SK-N-SH (cell line): Measurements from ENCODE around the gene ENO1. TPM values are rescaled to one million over a fixed set of nuclear protein-coding genes. Genes with fewer than 3 reads are reported as not detected.
A peak's percentile ranks its signal among the peaks of the same experiment; 100 is the strongest.

ENCODE experiments used
- CTCF ChIA-PET: fragments of 300-600, 350-600 bp; formaldehyde crosslinking; extraction: SDS; loops from one replicate; lab custom pipeline; 2021; lab: Yijun Ruan, JAX
- POLR2A ChIA-PET: fragments of 350-600 bp; sonication (Branson Sonifier 250); formaldehyde crosslinking; extraction: SDS; loops from one replicate; lab custom pipeline; 2020; ENCODE audit warnings: antibody characterized with exemption, inconsistent platforms; lab: Yijun Ruan, JAX
- DNase-seq: peaks from one replicate; pipeline ENCODE4 v3.0.0; 2012
- H2AFZ ChIP-seq: fragments of 200-600 bp; sonication (generic); 2 replicates; pipeline ENCODE4 v1.8.1; 2016; ENCODE audit warnings: antibody characterized with exemption, mild to moderate bottlenecking, low read depth
- H3F3A ChIP-seq: fragments of 200-600 bp; sonication (generic); replicated peaks from 2 replicates; pipeline ENCODE3; 2016; ENCODE audit warnings: antibody characterized with exemption, mild to moderate bottlenecking; ENCODE audit not compliant: insufficient read depth
- H3K27ac ChIP-seq, 2 experiments: fragments of 200-500 bp in 1 of 2; fragments of 200-600 bp in 1 of 2; sonication (Bioruptor generic) in 1 of 2; sonication (generic), shearing (Covaris generic) in 1 of 2; 2 replicates each; pipeline versions ENCODE4 v1.5.1 to v1.6.1; 2014 to 2016; ENCODE audit warnings: low read depth in 2 of 2, inconsistent platforms in 1 of 2, low read length in 1 of 2, mild to moderate bottlenecking in 1 of 2, mixed read lengths in 1 of 2
- H3K27me3 ChIP-seq: fragments of 200-600 bp; sonication (generic), shearing (Covaris generic); 2 replicates; pipeline ENCODE4 v1.6.1; 2016; ENCODE audit warnings: mixed run types; ENCODE audit not compliant: insufficient read depth
- H3K36me3 ChIP-seq, 2 experiments: fragments of 200-500 bp in 1 of 2; fragments of 200-600 bp in 1 of 2; sonication (Bioruptor generic) in 1 of 2; sonication (generic) in 1 of 2; replicated peaks in 1 of 2; 2 replicates each; pipeline versions ENCODE3 to v1.5.1; 2014 to 2016; ENCODE audit warnings: low read length in 1 of 2, mild to moderate bottlenecking in 1 of 2; ENCODE audit not compliant: insufficient read depth in 2 of 2, control insufficient read depth in 1 of 2
- H3K4me1 ChIP-seq, 2 experiments: fragments of 200-500 bp in 1 of 2; fragments of 200-600 bp in 1 of 2; sonication (Bioruptor generic) in 1 of 2; sonication (generic), shearing (Covaris generic) in 1 of 2; 2 replicates each; pipeline versions ENCODE4 v1.5.1 to v1.6.1; 2014 to 2016; ENCODE audit warnings: low read depth in 1 of 2, low read length in 1 of 2, mixed run types in 1 of 2; ENCODE audit not compliant: insufficient read depth in 2 of 2, control insufficient read depth in 1 of 2
- H3K4me2 ChIP-seq: fragments of 200-600 bp; sonication (generic), shearing (Covaris generic); 2 replicates; pipeline ENCODE4 v1.6.1; 2017; ENCODE audit warnings: mixed run types
- H3K4me3 ChIP-seq, 2 experiments: fragments of 200-500 bp in 1 of 2; fragments of 200-600 bp in 1 of 2; sonication (Bioruptor generic) in 1 of 2; sonication (generic), shearing (Covaris generic) in 1 of 2; 2 replicates each; pipeline versions ENCODE4 v1.5.1 to v1.8.1; 2014 to 2016; ENCODE audit warnings: low read depth in 2 of 2, inconsistent platforms in 1 of 2, low read length in 1 of 2, mild to moderate bottlenecking in 1 of 2, mixed read lengths in 1 of 2, moderate library complexity in 1 of 2
- H3K79me2 ChIP-seq: fragments of 200-600 bp; sonication (generic); 2 replicates; pipeline ENCODE4 v1.8.1; 2017; ENCODE audit warnings: mild to moderate bottlenecking; ENCODE audit not compliant: insufficient read depth
- H3K9ac ChIP-seq: fragments of 200-600 bp; sonication (generic); 2 replicates; pipeline ENCODE4 v1.6.1; 2017; ENCODE audit warnings: mixed run types
- H3K9me2 ChIP-seq: fragments of 200-600 bp; sonication (generic); 2 replicates; pipeline ENCODE4 v1.6.1; 2017; ENCODE audit warnings: mixed run types
- H3K9me3 ChIP-seq: fragments of 200-600 bp; sonication (generic); 2 replicates; pipeline ENCODE4 v1.6.1; 2017; ENCODE audit warnings: mixed run types, mild to moderate bottlenecking, moderate library complexity
- H4K20me1 ChIP-seq: fragments of 200-600 bp; sonication (generic); 2 replicates; pipeline ENCODE4 v1.6.1; 2017; ENCODE audit warnings: mild to moderate bottlenecking, mixed run types; ENCODE audit not compliant: insufficient read depth
- CHD2 ChIP-seq: fragments of 150-350 bp; IDR thresholded peaks from 2 replicates; pipeline ENCODE4 v1.6.1; 2018; ENCODE audit warnings: low read length; ENCODE audit not compliant: partially characterized antibody
- CTCF ChIP-seq: fragments of 200-600 bp; sonication (generic); IDR thresholded peaks from 2 replicates; pipeline ENCODE4 v1.6.1; 2017; ENCODE audit warnings: antibody characterized with exemption, mild to moderate bottlenecking, moderate library complexity
- ELF1 ChIP-seq: IDR thresholded peaks from 2 replicates; pipeline ENCODE4 v1.4.0; 2012
- EZH2phosphoT487 ChIP-seq: fragments of 200-600 bp; sonication (generic); IDR thresholded peaks from 2 replicates; pipeline ENCODE4 v1.6.1; 2017; ENCODE audit warnings: low read depth, mixed run types, mild to moderate bottlenecking, antibody characterized with exemption, moderate library complexity, borderline replicate concordance
- FOSL2 ChIP-seq: IDR thresholded peaks from 2 replicates; pipeline ENCODE4 v1.4.0; 2012; ENCODE audit warnings: low read depth, mild to moderate bottlenecking, moderate library complexity, borderline replicate concordance
- FOXJ3 ChIP-seq: sonication (generic); formaldehyde crosslinking; IDR thresholded peaks from 2 replicates; pipeline ENCODE4 v1.5.1; 2020; ENCODE audit warnings: mild to moderate bottlenecking, missing genetic modification reagents
- GABPA ChIP-seq: IDR thresholded peaks from 2 replicates; pipeline ENCODE4 v1.4.0; 2012; ENCODE audit warnings: low read depth, mild to moderate bottlenecking
- GATA2 ChIP-seq: sonication (generic); formaldehyde crosslinking; IDR thresholded peaks from 2 replicates; pipeline ENCODE4 v1.5.0; 2020; ENCODE audit warnings: mild to moderate bottlenecking, missing genetic modification reagents
- JUND ChIP-seq: IDR thresholded peaks from 2 replicates; pipeline ENCODE4 v1.4.0; 2012
- MEF2A ChIP-seq: IDR thresholded peaks from 2 replicates; pipeline ENCODE4 v1.4.0; 2012; ENCODE audit warnings: low read depth, borderline replicate concordance
- MXI1 ChIP-seq: IDR thresholded peaks from 2 replicates; pipeline ENCODE4 v1.6.1; 2012; ENCODE audit warnings: mild to moderate bottlenecking, low read depth, low read length, improper control_type of control experiment
- NRF1 ChIP-seq: IDR thresholded peaks from 2 replicates; pipeline ENCODE4 v1.6.1; 2012; ENCODE audit warnings: low read depth, mild to moderate bottlenecking, low read length
- POLR2AphosphoS5 ChIP-seq: IDR thresholded peaks from 2 replicates; pipeline ENCODE4 v1.6.1; 2012; ENCODE audit warnings: low read depth, low read length
- RAD21 ChIP-seq: IDR thresholded peaks from 2 replicates; pipeline ENCODE4 v1.6.1; 2012; ENCODE audit warnings: mild to moderate bottlenecking, low read length
- RXRA ChIP-seq: IDR thresholded peaks from 2 replicates; pipeline ENCODE4 v1.4.0; 2012; ENCODE audit warnings: low read depth, mild to moderate bottlenecking, borderline replicate concordance
- SMC3 ChIP-seq: IDR thresholded peaks from 2 replicates; pipeline ENCODE4 v1.6.1; 2012; ENCODE audit warnings: low read depth, low read length, improper control_type of control experiment
- TEAD4 ChIP-seq: IDR thresholded peaks from 2 replicates; pipeline ENCODE4 v1.4.0; 2012; ENCODE audit warnings: mild to moderate bottlenecking, borderline replicate concordance; ENCODE audit not compliant: insufficient read depth
- USF1 ChIP-seq: IDR thresholded peaks from 2 replicates; pipeline ENCODE4 v1.4.0; 2012; ENCODE audit warnings: low read depth, borderline replicate concordance
- WGBS: methylation state at CpG from one replicate; pipeline ENCODE4 v1.1.6; 2017; ENCODE audit warnings: low lambda C conversion rate; 5-methylcytosine and 5-hydroxymethylcytosine counted together
- polyA plus RNA-seq, 3 experiments: library from polyadenylated mRNA; depleted of rRNA; stranded (reverse); fragments of >200 nt; gene quantifications; 2 replicates each; pipeline ENCODE4 v1.2.3, GENCODE V29; 2012
- TF ChIP-seq, protein P1 (sequence below): IDR thresholded peaks from 2 replicates; pipeline ENCODE4; 2012

The ENO1 gene
- polyA plus RNA-seq, 1 of the 3 experiments (the other 2 are of a cell fraction), result 1,599 TPM

DNA sequence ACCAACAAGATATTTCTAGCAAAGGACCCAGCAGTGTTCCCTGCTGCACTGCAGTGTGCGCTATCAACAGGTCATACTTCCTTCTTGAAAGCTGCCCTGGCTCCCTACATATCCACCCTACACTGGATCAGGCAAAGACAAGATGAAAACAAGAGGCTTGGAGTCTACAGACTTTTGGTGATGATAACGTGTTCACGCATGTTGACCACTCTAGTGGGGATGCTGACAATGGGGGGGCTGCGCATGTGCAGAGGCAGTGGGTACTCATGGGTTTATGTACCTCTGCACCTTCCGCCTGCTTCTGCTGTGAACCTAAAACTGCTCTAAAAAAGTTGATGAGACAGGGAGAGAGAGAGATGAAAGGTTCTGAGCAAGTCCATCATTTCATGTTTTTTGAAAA, 5.5 kb downstream of the ENO1 start:
- TF ChIP-seq ELF1 (no peak), CHD2 (no peak), USF1 (no peak), GATA2 (CRISPR knock-in tag) (no peak), CTCF (no peak), NRF1 (no peak), GABPA (no peak), TEAD4 (no peak), FOSL2 (no peak), RAD21 (no peak), MEF2A (no peak), JUND (no peak), MXI1 (no peak), FOXJ3 (no peak), RXRA (no peak), EZH2phosphoT487 (no peak), POLR2AphosphoS5 (no peak), SMC3 (no peak)
- TF ChIP-seq, protein P1, sequence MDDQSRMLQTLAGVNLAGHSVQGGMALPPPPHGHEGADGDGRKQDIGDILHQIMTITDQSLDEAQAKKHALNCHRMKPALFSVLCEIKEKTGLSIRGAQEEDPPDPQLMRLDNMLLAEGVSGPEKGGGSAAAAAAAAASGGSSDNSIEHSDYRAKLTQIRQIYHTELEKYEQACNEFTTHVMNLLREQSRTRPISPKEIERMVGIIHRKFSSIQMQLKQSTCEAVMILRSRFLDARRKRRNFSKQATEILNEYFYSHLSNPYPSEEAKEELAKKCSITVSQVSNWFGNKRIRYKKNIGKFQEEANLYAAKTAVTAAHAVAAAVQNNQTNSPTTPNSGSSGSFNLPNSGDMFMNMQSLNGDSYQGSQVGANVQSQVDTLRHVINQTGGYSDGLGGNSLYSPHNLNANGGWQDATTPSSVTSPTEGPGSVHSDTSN, result no peak
- Histone ChIP-seq H3K4me2 (peak overlapping the region; percentile 56), H3F3A (peaks cover 83% of the 10 kb centered on the region), H2AFZ (no peak overlapping the region), H3K9me2 (no peaks in the 10 kb centered on the region), H3K36me3 (peaks cover 63 to 93% of the 10 kb centered on the region in 2 experiments), H3K27ac (peak overlapping the region; percentile 56 to 97), H3K4me1 (peaks cover 32 to 61% of the 10 kb centered on the region in 2 experiments), H3K9me3 (no peaks in the 10 kb centered on the region), H3K9ac (peak overlapping the region; percentile 29; the same call in 1 of the 2 replicates), H3K27me3 (no peaks in the 10 kb centered on the region), H3K4me3 (peak overlapping the region in 1 of 2 experiments; percentile 27; a peak in 1 of 4 replicates), H4K20me1 (peaks cover 95% of the 10 kb centered on the region), H3K79me2 (peaks cover 99% of the 10 kb centered on the region)
- no peak for DNase-seq
- POLR2A ChIA-PET, result no interaction called here
- CTCF ChIA-PET, result interaction anchor here (1.0 to 2.3 kb wide), 6 partner anchors 9 to 25 kb away, joined by 3 to 11 read pairs (median 4); no protein-coding TSS in a partner anchor
- 88% methylated on average over 5 of the region's 5 CpGs for WGBS
